RWPE2 (cell line): ENCODE results near the gene OLIG1.

Experiments
- ATAC-seq: fragments of 200-7000 bp; cut with Tn5 transposase; 3 replicates; pipeline ENCODE4 v1.9.1; 2021; ENCODE audit warnings: low read depth
- DNase-seq: peaks from one replicate; pipeline ENCODE4 v3.0.0-alpha.2; 2020; ENCODE audit warnings: low spot score
- H3K27ac ChIP-seq: fragments of 450-650 bp; 2 replicates; pipeline ENCODE4 v1.5.1; 2017; ENCODE audit warnings: mild to moderate bottlenecking; ENCODE audit not compliant: poor library complexity, severe bottlenecking
- H3K27me3 ChIP-seq: fragments of 250-450 bp; sonication (Bioruptor Pico); 2 replicates; pipeline ENCODE4 v1.5.1; 2021; ENCODE audit warnings: mild to moderate bottlenecking, moderate library complexity; ENCODE audit not compliant: insufficient read depth, poor library complexity, severe bottlenecking
- H3K36me3 ChIP-seq: fragments of 250-450 bp; sonication (Bioruptor Pico); 2 replicates; pipeline ENCODE4 v1.5.1; 2020; ENCODE audit warnings: low read depth, mild to moderate bottlenecking, moderate library complexity
- H3K4me1 ChIP-seq: fragments of 250-450 bp; sonication (Bioruptor Pico); 2 replicates; pipeline ENCODE4 v1.5.1; 2021; ENCODE audit warnings: mild to moderate bottlenecking, moderate library complexity; ENCODE audit not compliant: insufficient read depth, poor library complexity, severe bottlenecking
- H3K4me3 ChIP-seq: fragments of 250-450 bp; sonication (Bioruptor Pico); 2 replicates; pipeline ENCODE4 v1.5.1; 2021; ENCODE audit warnings: mild to moderate bottlenecking, moderate library complexity; ENCODE audit not compliant: severe bottlenecking
- H3K9me3 ChIP-seq: fragments of 250-450 bp; sonication (Bioruptor Pico); 2 replicates; pipeline ENCODE4 v1.5.1; 2021; ENCODE audit warnings: mild to moderate bottlenecking, moderate library complexity; ENCODE audit not compliant: severe bottlenecking
- CTCF ChIP-seq: fragments of 450-650 bp; IDR thresholded peaks from one replicate; pipeline ENCODE4 v1.5.1; 2017; ENCODE audit warnings: mild to moderate bottlenecking, moderate library complexity; ENCODE audit not compliant: poor library complexity, severe bottlenecking

OLIG1 gene

GRCh38 chr21:33069994-33070743 is at the start of gene OLIG1:
OLIG1 (plus strand) TSS chr21:33070141; CDS start chr21:33070247, 106 bp downstream.
- Histone ChIP-seq H3K27ac (no peak within 1 kb of the TSS), H3K4me1 (no peaks in the 10 kb centered on the region), H3K9me3 (no peaks in the 10 kb centered on the region), H3K27me3 (peaks cover 95% of the 10 kb centered on the region), H3K36me3 (no peaks in the 10 kb centered on the region), H3K4me3 (peak within 1 kb of the TSS; percentile 24)
- DNase-seq (no peak), ATAC-seq (peak; percentile 76)
- TF ChIP-seq CTCF: no peak

- no peaks in the 10 kb centered on the region for H3K9me3 ChIP-seq
- 0 out of 3 replicates have a peak, but pooled peaks have one; percentile 13 for ATAC-seq
- H3K27ac ChIP-seq: no peak overlapping the region
- H3K4me3 ChIP-seq: no peak overlapping the region
- no peaks in the 10 kb centered on the region for H3K4me1 ChIP-seq
- H3K27me3 ChIP-seq: peaks cover 94% of the 10 kb centered on the region
- H3K36me3 ChIP-seq: no peaks in the 10 kb centered on the region
- no peak for DNase-seq
- TF ChIP-seq CTCF: no peak
Measured at GRCh38 chr21:33020558-33021100, 49.3 kb upstream of the OLIG1 start.

GRCh38 chr21:33021150-33021549 is 48.8 kb upstream of the OLIG1 start:
- Histone ChIP-seq H3K27ac (no peak overlapping the region), H3K27me3 (peaks cover 96% of the 10 kb centered on the region), H3K36me3 (no peaks in the 10 kb centered on the region), H3K4me3 (no peak overlapping the region), H3K4me1 (no peaks in the 10 kb centered on the region), H3K9me3 (no peaks in the 10 kb centered on the region)
- no peak for DNase-seq
- no peak for TF ChIP-seq CTCF
- no peak for ATAC-seq

- no peak for TF ChIP-seq CTCF
- no peaks in the 10 kb centered on the region for H3K9me3 ChIP-seq
- H3K36me3 ChIP-seq: no peaks in the 10 kb centered on the region
- ATAC-seq (no peak), DNase-seq (no peak)
- peaks cover 96% of the 10 kb centered on the region for H3K27me3 ChIP-seq
- no peak overlapping the region for H3K4me3 ChIP-seq
- no peak overlapping the region for H3K27ac ChIP-seq
- H3K4me1 ChIP-seq: no peaks in the 10 kb centered on the region
Measured at GRCh38 chr21:33021667-33022066, 48.3 kb upstream of the OLIG1 start.

GRCh38 chr21:33022489-33022827 is 47.5 kb upstream of the OLIG1 start:
- Histone ChIP-seq H3K4me3 (no peak overlapping the region), H3K27ac (no peak overlapping the region), H3K4me1 (no peaks in the 10 kb centered on the region), H3K9me3 (no peaks in the 10 kb centered on the region), H3K36me3 (no peaks in the 10 kb centered on the region), H3K27me3 (peaks cover 97% of the 10 kb centered on the region)
- TF ChIP-seq CTCF: no peak
- DNase-seq (no peak), ATAC-seq (no peak)
